Measurements from ENCODE around the gene CENPU. TPM values are rescaled to one million over a fixed set of nuclear protein-coding genes. Genes with fewer than 3 reads are reported as not detected.
A peak's percentile ranks its signal among the peaks of the same experiment; 100 is the strongest.
"Not testable (repeated sequence)": the region's sequence is repeated elsewhere in the genome, so short reads cannot be mapped to it uniquely, and the experiment has no call there.

The CENPU gene
- total RNA-seq, 4 donors from 2014 or later, result 1.8 to 3.5 (median 1.9) TPM; not detected in 1

- H3K9me3 ChIP-seq, result no peaks in the 10 kb centered on the region
- no peaks in the 10 kb centered on the region for H3K36me3 ChIP-seq
- no peak overlapping the region for H3K27ac ChIP-seq
- WGBS, 2 donors, result 90 to 98% methylated on average over 8 of the region's 8 CpGs
- intact Hi-C loops (cut with DNase I), result no loop called here
- TF ChIP-seq POLR2A (IDR thresholded peaks at IDR 0.05), result no peak
- no peak for TF ChIP-seq CTCF (IDR thresholded peaks at IDR 0.05)
- no peak for DNase-seq
- no peak overlapping the region for H3K4me3 ChIP-seq (replicated peaks in 1 of 3)
- no peaks in the 10 kb centered on the region for H3K27me3 ChIP-seq
- H3K4me1 ChIP-seq, result no peaks in the 10 kb centered on the region
Observed at GRCh38 chr4:184655889-184656869, 77.7 kb downstream of the CENPU start.

GRCh38 chr4:184653650-184654049, 80.2 kb downstream of the CENPU start:
- Histone ChIP-seq H3K4me1 (peaks cover 8 to 11% of the 10 kb centered on the region in 2 donors), H3K36me3 (no peaks in the 10 kb centered on the region), H3K9me3 (no peaks in the 10 kb centered on the region), H3K27me3 (no peaks in the 10 kb centered on the region), H3K4me3 (replicated peaks in 1 of 3) (no peak overlapping the region), H3K27ac (no peak overlapping the region)
- 56 to 64% methylated on average over 2 of the region's 2 CpGs for WGBS, 2 donors
- TF ChIP-seq CTCF (IDR thresholded peaks at IDR 0.05) (no peak), POLR2A (IDR thresholded peaks at IDR 0.05) (no peak)
- intact Hi-C loops (cut with DNase I), result no loop called here
- DNase-seq, result no peak

- H3K36me3 ChIP-seq; intact Hi-C loops (cut with DNase I); H3K27me3 ChIP-seq; DNase-seq; H3K9me3 ChIP-seq; H3K27ac ChIP-seq; H3K4me3 ChIP-seq (replicated peaks in 1 of 3): not testable (repeated sequence)
- H3K4me1 ChIP-seq, result peaks cover 14 to 18% of the 10 kb centered on the region in 2 donors
Observed at GRCh38 chr4:184652681-184653080, 81.2 kb downstream of the CENPU start.

- no peaks in the 10 kb centered on the region for H3K36me3 ChIP-seq
- 92 to 95% methylated on average over 8 of the region's 8 CpGs for WGBS, 2 donors
- intact Hi-C loops (cut with DNase I), result no loop called here
- no peak for TF ChIP-seq POLR2A (IDR thresholded peaks at IDR 0.05)
- no peak for TF ChIP-seq CTCF (IDR thresholded peaks at IDR 0.05)
- peaks cover 21 to 22% of the 10 kb centered on the region in 2 donors for H3K4me1 ChIP-seq
- H3K27me3 ChIP-seq, result no peaks in the 10 kb centered on the region
- H3K27ac ChIP-seq, result no peak overlapping the region
- no peaks in the 10 kb centered on the region for H3K9me3 ChIP-seq
- no peak for DNase-seq
- no peak overlapping the region for H3K4me3 ChIP-seq (replicated peaks in 1 of 3)
Observed at GRCh38 chr4:184651899-184652298, 82.0 kb downstream of the CENPU start.

- no peak for TF ChIP-seq CTCF (IDR thresholded peaks at IDR 0.05)
- no peak for TF ChIP-seq POLR2A (IDR thresholded peaks at IDR 0.05)
- DNase-seq, result peak; percentile 19 to 37
- peaks cover 21 to 25% of the 10 kb centered on the region in 2 donors for H3K4me1 ChIP-seq
- H3K27ac ChIP-seq, result peak overlapping the region; percentile 80 to 88 (median 82)
- no peaks in the 10 kb centered on the region for H3K36me3 ChIP-seq
- WGBS, 2 donors, result 32 to 37% methylated on average over 21 of the region's 21 CpGs
- no peaks in the 10 kb centered on the region for H3K27me3 ChIP-seq
- H3K9me3 ChIP-seq, result no peaks in the 10 kb centered on the region
- intact Hi-C loops (cut with DNase I), result no loop called here
- peak overlapping the region; percentile 33 to 81 (median 67) for H3K4me3 ChIP-seq (replicated peaks in 1 of 3)
Observed at GRCh38 chr4:184649971-184650855, 83.7 kb downstream of the CENPU start.

Data from thyroid gland (tissue), 4 donors.